GM18526 (cell line): Measurements from ENCODE around the gene COL2A1.

Experiments used
- POLR2A ChIP-seq: IDR thresholded peaks from 3 replicates; pipeline ENCODE4 v1.6.1; 2011; ENCODE audit not compliant: insufficient read length; ENCODE audit errors: extremely low read depth

The COL2A1 gene

DNA sequence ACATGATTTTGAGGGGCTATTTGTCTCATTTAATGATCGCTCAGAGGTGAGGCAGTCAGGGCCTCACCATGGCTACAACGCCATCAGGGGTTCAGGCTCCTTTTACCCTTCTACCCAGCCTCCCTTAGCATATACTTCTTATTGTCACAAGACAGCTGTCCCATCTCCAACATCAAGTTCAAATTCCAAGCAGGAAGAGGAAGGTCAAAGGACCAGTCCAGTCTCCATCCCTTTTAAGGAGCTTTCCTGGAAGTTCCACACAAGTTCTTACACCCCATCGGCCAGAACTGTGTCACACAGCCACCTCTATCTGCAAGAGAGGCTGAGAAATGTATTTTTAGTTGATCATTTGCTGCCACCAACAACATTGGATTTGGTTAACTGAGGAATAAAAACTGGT lies 49.2 kb downstream of the COL2A1 start:
- TF ChIP-seq POLR2A = no peak

DNA sequence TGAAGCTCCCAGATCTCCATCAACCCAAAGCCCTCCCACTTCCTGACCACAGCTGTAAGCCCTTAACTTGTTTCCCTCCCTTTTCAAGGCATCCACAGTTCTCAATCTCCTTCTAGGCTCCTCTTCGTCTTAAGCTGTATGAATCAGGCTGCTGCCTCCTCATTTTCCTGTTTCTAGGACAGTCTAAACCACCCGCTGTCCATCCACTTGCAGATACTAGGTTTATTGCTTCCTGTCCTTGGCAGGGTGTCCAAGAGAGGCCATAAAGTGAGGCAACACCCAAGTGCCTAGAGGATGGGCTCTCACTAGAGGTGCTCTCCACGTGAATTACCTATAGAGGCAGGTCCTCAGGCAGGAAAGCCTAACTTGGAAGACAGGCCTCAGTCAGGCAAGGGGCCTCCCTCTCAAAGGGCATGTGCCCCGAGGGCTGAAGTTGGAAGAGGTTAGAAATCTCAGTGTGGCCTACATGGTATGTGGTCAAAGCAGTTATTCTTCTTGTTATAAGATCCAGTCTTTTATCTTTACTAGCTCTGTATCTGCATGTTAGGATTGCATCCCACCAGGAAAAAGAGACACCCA lies 49.7 kb downstream of the COL2A1 start:
- TF ChIP-seq POLR2A = no peak

DNA sequence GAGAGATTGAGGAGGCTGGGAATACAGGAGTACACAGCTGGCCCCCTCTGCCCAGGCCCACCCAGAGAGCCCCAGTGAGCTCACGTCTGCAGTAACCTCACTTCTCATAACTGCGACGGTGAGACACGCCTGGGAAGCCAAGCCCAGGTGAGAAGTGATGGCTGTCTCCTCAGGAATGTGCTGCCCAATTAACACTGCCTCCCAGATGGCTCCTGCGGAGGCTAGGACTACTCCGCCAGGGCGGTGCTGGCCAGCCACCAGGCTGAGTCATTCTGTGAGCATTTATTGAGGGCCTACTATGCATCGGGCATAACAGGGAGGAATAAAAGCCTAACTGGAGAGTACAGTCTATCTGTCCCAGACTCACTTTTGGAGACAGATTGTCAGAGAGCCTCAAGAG lies 50.2 kb downstream of the COL2A1 start:
- no peak for TF ChIP-seq POLR2A

DNA sequence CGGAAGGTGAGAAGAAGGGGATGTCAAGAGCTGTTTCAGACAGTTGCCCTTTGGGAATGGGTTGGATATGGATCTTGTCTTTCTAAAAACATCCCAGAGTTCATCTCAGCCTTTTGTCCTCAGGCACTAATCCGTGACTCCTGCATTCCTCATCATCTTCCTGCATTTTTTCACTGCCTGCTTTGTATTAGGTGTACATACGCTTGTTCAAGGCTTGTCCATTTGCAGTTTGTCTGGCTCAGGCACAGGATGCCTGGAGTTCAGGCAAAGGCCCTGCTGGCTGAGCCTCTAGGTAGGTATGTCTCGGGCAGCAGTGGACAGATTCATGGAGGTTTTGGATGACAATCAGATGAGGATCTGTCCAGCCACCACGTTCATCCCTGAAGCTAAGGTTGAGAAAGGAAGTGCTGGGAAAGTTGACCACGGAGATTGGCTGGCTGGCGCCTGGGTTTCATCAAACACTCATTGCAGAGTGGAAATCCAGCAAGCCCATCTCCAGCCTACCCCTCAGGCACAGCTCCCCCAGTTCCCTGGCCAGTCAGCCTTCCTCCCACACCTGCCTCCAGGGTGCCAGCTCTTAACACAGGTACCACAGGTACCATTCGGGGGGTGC lies 53.3 kb downstream of the COL2A1 start:
- TF ChIP-seq POLR2A = no peak

DNA sequence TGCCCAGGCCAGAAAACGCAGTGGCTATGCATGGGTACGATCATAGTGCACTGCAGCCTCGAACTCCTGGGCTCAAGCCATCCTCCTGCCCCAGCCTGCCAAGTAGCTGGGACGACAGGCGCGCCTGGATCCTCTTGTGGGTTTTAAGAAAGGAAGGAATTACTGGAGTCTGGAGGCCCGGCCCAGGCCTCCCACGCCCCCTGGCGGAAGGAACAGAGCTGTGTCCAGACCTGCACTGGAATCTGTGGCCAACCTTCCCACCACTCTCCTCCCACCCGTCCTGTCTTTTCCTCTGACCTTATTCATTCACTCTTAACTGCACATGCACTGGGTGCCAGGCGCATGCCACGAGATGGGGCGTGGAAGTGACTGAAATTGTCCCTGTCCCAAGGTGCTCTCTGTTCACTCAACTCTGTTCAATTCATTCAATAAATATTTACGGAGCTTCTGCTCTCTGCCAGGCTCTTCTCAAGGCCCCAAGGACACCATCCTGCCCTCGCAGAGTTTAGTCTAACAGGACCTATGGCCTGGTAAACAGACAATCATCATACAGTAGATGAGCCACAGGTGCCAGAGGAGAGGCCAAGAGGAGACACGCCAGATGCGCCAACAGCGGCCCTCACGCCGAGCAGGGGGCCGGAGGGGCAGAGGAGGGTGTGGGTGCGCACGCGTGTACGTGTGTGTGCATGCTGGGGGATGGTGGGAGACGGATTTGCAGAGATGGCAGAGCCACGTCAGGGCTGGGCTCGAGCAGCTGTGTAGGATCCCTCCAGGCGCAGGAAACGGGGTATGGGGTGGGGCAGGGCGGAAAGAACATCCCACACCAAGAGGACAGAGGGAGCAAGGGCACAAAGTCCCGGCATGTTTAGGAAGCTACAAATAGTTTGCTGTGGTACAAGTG lies 54.6 kb downstream of the COL2A1 start:
- TF ChIP-seq POLR2A = no peak

DNA sequence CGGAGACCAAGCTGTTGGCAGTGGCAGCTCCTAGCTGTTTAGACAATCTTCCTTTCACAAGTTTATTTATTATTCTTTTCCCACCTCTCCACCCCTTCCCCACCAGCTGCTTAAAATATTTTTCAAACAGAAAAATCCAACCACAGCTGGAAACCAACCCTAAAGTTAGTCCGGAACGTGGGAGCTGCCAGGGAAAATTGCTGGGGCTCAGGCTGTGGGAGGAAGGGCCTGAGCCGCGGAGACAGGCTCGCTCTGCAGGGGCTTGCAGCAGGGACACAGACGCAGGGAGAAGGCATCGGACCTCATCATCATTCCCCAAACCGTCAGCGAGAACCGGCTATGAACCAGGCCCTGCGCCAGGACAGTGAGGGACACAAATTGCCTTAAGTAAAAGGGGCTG lies 56.9 kb downstream of the COL2A1 start:
- no peak for TF ChIP-seq POLR2A

DNA sequence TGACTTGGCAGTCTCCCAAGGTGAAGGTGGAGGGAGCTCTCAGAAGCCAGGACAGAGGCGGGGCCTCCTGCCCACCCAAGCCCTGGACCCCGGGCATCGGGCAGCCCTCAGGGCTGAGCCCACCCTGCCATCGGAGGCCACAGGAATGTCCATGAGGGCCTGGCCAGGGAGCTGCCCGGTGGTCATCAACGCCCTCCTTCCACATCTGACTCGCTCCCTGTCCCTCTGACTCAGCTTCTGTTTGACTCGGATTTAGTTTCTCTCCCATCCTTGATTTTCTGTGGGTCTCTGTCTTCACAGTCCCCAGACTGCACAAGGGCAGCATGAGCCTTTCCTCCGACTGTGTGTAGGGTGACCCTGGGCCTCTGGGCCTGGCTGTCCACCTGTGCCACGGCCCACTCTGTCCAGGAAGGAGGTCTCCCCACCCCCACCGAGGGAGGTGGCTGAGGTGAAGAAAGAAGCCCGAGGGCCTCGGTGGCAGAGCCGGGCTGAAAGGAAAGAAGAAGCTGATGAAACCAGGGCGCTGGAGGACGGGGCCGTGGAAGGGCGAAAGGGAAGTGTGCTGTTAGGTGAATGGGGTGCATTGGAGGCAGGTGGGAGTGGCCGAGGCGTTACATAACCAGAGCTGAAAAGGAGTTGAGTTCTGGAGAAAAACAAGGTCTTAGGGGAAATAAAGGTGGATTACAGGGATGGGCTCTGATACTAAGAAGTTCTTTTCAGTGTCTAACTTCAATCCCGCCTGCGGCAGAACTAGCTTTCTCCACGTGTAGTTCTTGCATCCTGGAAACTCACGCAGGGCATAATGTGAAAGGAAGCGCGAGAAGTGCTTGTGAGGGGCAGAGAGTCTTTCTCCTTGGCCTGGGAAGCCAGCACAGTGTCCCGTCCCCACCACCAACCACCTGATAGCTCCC lies 57.6 kb downstream of the COL2A1 start:
- TF ChIP-seq POLR2A = no peak

DNA sequence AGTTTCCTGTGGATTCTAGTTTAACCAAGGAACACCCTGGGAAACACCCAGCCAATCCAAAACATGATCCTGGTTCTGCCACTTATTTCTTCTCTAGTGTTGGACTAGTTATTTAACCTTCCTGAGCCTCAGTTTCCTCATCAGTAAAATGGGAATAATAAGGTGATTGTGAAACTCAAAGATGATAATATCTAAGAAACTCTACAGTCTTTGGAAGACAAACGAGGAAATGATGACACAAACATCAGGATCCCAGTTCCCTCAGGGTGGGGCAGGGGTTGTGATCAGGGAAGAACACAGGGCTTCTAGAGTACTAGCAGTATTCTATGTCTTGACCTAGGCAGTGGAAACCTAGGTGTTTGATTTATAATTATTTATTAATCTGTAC lies 58.9 kb downstream of the COL2A1 start:
- TF ChIP-seq POLR2A = no peak

DNA sequence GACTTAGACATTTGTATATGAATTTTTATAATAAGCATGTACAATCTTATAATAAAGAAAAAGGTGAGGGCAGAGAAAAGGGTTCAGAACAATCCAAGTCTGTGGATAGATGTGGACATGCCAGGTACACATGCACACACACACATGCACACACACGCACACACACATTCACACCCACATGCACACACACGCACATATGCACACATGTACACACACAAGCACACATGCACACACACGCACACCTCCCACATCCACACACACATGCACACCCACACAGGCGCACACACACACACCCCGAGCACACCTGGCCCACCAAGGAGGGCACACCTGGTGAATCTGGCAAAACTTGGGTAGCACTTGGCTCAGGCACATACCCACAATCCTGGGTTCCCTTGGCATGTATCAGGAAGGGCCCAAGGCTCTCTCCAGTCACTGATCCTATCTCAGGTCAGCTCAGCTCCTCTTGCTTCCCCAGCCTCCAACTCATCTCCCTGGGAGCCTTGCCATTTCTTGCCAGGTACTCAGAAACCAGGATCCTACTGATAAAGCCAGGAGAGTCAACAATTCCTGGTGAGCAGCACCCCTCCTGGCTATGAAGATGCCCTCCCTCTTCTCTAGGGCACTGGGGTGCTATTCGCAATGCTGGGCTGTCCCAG lies 59.5 kb downstream of the COL2A1 start:
- no peak for TF ChIP-seq POLR2A

DNA sequence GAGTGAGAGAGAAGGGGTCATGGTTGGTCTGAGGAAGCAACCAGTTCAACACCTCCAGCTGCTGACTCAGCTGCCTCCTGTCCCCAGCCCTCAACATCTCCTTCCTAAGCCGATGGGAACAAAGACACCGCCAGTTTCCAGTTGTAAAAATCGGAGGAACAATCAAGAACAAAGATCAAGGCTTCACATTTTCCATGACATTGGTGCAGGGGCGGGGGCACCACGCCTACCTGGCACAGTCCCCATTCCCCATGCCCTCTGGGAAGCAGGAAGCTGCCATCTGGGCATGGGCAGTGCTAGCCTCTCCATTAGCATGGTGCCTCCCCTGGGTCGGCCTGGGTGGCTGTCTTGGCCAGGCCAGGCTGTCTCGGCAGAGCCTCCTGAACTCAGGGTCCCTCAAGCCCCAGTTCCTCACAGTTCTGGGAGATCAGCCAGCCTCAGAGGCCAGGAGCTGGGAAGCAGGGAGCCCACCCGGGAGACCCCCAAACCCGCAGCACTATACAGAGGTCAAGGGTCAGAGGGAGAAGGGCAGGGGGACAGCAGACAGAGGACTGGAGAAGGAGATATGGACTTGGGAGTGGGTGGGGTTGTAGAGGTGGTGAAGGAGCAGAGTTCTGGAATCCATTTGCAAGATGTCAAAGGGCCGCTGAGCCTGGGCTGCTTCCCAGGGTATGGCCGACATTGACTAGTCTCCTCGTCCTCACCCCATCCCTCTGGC lies 60.5 kb downstream of the COL2A1 start:
- TF ChIP-seq POLR2A = no peak

DNA sequence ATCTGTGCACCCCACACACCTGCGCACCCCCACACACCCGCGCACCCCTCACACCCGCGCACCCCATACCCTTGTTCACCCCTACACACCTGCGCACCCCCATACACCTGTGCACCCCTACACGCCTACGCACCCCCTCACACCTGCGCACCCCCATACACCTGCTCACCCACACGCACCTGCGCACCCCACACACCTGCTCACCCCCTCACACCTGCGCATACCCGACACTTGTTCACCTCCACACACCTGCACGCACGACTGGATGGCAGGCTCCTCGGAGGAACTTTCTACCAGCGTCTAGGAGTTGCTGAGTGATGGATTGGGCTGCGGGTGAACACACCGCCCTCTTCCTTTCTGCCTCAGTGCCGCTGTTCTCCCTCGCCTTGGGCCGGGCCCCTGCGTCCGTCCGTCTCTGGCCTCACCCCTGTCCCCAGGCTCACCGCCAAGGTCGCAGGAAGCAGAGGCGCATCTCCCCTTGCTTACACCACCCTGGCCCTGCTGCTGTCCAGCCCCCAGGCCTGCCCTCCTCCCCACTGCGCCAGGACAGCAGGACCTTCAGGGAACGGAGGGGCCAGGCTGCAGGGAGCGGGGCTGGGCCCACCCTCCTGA lies 61.6 kb downstream of the COL2A1 start:
- no peak for TF ChIP-seq POLR2A

DNA sequence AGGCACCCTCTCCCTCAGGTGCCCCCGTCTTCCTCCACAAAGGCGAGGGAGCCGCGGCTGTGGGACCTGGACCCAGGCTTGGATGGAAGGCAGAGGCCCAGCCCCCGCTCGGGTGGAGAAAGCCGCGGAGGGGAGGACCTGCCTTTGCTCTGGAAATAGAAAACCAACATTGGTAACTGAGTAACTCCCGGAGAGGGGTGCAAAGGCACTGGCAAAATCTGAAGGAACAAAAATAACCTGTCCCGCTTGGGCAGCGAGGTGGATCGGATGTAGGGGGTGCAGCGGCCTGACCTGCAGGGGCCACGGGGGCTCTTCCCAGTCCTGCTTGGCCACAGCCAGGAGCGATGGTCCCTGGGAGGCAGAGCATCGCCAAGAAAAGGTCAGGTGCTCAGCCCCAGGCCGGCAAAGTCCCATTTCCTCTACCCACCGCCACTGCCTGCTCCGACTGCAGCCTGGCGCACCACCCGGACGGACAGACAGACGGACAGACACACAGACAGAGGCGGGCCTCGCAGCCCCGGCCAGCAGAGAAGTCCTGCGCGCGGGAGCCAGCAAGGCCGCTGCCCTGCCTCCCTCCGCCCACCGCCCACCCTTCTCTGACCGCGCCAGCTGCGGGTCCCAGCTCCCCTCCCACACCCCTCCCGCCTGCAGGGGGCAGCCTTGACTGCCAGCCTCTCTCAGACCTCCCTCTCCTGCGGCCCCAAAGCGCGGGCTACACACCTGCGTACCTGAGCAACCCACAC lies 62.2 kb downstream of the COL2A1 start:
- TF ChIP-seq POLR2A = no peak

DNA sequence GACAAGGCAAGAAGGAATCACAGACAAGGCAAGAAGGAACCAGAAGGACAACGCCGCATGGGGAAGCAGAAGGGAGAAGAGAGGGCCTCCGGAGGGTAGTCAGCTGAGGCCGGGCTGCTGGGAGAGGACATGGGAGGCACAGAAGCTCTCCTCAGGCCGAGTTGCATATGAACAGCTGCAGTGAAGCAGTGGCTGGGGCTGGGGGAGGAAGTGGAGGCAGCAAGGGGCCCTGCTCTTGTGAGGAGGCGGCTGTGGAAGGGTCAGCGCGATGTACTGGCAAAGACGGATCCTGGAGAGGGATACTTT lies 62.8 kb downstream of the COL2A1 start:
- TF ChIP-seq POLR2A = no peak

DNA sequence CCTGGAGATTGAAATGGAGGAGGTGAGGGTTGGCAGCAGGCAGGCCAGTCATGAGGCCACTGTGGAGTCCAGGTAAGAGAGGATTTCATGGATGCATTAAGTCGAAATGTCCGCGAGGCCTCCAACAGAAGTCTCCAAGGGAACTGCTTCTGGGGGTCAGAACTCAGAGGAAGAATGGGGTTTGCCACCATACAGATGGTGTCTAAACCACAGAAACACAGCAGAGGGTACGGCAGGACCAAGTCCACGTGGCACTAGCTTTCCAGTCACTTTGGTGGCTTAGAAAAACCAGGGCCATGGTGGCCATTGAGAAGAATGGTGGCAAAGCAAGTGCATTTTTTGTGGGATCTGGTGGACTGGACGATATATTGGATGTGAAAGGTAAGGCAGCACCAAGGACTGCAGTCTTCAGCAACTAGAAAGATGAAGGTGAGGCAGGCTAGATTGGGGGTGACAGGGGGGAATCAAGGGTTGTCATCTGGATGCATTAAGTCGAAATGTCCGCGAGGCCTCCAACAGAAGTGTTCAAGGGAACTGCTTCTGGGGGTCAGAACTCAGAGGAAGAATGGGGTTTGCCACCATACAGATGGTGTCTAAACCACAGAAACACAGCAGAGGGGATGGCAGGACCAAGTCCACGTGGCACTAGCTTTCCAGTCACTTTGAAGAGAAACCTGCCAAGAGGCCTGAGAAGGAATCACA lies 63.4 kb downstream of the COL2A1 start:
- TF ChIP-seq POLR2A = no peak
